DOHH2 (cell line): ENCODE data around the gene PRUNE1.

Experiments
- EZH2phosphoT487 ChIP-seq: fragments of 200-600 bp; sonication (generic); IDR thresholded peaks from 2 replicates; pipeline ENCODE4 v1.6.1; 2017; ENCODE audit warnings: borderline replicate concordance, mild to moderate bottlenecking, antibody characterized with exemption, low read length, moderate library complexity, mixed read lengths
- TF ChIP-seq, protein P1 (sequence below): fragments of 200-600 bp; sonication (generic); IDR thresholded peaks from one replicate; pipeline ENCODE4 v1.5.1; 2014; ENCODE audit warnings: antibody characterized with exemption, mild to moderate bottlenecking, low read depth, low read length; ENCODE audit not compliant: poor library complexity, severe bottlenecking

- TF ChIP-seq, protein P1, sequence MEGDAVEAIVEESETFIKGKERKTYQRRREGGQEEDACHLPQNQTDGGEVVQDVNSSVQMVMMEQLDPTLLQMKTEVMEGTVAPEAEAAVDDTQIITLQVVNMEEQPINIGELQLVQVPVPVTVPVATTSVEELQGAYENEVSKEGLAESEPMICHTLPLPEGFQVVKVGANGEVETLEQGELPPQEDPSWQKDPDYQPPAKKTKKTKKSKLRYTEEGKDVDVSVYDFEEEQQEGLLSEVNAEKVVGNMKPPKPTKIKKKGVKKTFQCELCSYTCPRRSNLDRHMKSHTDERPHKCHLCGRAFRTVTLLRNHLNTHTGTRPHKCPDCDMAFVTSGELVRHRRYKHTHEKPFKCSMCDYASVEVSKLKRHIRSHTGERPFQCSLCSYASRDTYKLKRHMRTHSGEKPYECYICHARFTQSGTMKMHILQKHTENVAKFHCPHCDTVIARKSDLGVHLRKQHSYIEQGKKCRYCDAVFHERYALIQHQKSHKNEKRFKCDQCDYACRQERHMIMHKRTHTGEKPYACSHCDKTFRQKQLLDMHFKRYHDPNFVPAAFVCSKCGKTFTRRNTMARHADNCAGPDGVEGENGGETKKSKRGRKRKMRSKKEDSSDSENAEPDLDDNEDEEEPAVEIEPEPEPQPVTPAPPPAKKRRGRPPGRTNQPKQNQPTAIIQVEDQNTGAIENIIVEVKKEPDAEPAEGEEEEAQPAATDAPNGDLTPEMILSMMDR, result no peak
- no peak for TF ChIP-seq EZH2phosphoT487
Measured at GRCh38 chr1:151026460-151026859, 18.2 kb downstream of the PRUNE1 start.
